Stimulated activated effector memory CD8-positive, alpha-beta T cell treated with anti-CD3 and anti-CD28 coated beads, Interleukin-12 subunit alpha, Interleukin-12 subunit beta, amount 100 ng/mL, for 72 hours (primary cell): ENCODE data around the gene DDX3X.
"Not testable (repeated sequence)": the region's sequence is repeated elsewhere in the genome, so short reads cannot be mapped to it uniquely, and the experiment has no call there.

ENCODE experiments used
- ATAC-seq: fragments of 150-1000 bp; cut with Tn5 transposase; 2 replicates; pipeline ENCODE4 v1.10.0; 2021
- DNase-seq, 2 donors: peaks; one replicate each; pipeline ENCODE4 v3.0.0; 2021 to 2022; ENCODE audit warnings: low spot score in 2 of 2
- H3K27ac Mint-ChIP-seq: one replicate; pipeline ENCODE4 v1.8.0; 2022; ENCODE audit warnings: mild to moderate bottlenecking, mixed read lengths
- H3K36me3 Mint-ChIP-seq: one replicate; pipeline ENCODE4 v1.8.0; 2022; ENCODE audit warnings: mild to moderate bottlenecking, mixed read lengths
- H3K4me1 Mint-ChIP-seq: one replicate; pipeline ENCODE4 v1.8.0; 2022; ENCODE audit warnings: mixed read lengths
- H3K4me3 Mint-ChIP-seq: one replicate; pipeline ENCODE4 v1.8.0; 2022; ENCODE audit warnings: mild to moderate bottlenecking, mixed read lengths
- H3K9me3 Mint-ChIP-seq: one replicate; pipeline ENCODE4 v1.8.0; 2022; ENCODE audit warnings: mixed read lengths

The DDX3X gene

DNA sequence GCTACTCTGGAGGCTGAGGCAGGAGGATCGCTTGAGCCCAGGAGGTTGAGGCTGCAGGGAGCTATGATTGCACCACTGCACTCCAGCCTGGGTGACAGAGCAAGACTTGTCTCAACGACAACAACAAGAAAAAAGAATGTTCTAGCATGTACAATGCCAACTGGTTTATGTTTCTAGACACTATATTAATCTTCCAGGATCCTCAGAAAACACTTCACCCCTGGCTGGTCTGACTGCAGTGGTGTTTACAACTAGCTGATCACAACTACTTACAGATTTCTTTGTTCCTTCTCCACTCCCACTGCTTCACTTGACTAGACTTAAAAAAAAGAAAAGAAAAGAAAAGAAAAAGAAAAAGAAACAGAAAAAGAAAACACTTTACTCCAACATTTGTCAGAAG, 17.7 kb upstream of the DDX3X start:
- ATAC-seq, H3K4me3 Mint-ChIP-seq, H3K4me1 Mint-ChIP-seq, H3K36me3 Mint-ChIP-seq, H3K9me3 Mint-ChIP-seq, DNase-seq, H3K27ac Mint-ChIP-seq: not testable (repeated sequence)

DNA sequence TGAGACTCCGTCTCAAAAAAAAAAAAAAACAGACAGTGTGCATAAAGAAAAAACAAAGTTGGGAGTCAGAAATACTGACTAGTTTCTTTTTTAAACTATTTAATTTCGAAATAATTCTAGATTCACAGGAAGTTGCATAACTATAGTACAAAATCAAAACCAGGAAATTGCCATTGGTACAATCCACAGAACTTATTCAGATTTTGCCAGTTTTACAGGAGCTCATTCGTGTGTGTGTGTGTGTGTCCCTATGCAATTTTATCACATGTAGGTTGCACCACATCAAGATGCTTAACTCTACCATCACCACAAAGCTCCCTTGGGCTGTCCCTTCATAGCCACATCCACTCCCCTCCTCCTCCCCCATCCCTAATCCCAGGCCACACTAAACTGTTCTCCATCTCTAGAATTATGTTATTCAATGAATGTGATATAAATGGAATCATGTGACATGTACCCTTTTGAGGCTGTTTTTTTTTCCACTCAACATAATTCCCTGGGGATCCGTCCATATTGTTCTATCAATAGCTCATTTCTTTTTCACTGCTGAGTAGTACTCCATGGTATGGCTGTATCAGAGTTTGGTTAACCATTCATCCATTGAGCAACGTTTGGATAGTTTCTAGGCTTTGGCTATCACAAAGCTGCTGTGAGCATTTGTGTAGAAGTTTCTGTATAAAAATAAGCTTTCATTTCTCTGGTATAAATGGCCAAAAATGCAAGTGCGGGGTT, 16.3 kb upstream of the DDX3X start:
- H3K4me3 Mint-ChIP-seq: no peak overlapping the region
- no peaks in the 10 kb centered on the region for H3K9me3 Mint-ChIP-seq
- ATAC-seq (no peak), DNase-seq (no peak)
- H3K36me3 Mint-ChIP-seq: no peaks in the 10 kb centered on the region
- H3K27ac Mint-ChIP-seq: no peak overlapping the region
- H3K4me1 Mint-ChIP-seq: no peaks in the 10 kb centered on the region

DNA sequence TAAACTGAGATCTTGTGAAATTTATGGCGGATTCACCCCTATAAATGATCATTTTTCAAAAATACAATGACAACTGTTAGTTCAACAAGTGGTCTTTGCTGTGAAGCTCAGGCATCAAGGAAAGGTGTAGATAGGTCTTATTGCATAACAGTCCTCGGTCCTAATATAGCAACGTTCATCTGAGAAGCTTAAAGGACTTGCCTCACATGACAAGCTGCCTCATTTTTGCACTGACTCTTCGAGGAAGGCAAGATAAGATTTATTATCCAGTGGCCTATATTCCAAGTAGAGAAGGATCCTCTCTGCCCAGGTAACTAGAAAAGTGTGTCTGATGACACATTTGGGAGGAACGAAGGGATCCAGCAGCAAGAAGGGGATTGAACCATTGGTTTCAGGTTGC, 13.6 kb upstream of the DDX3X start:
- Mint-ChIP-seq H3K9me3 (no peaks in the 10 kb centered on the region), H3K36me3 (no peaks in the 10 kb centered on the region), H3K4me3 (no peak overlapping the region), H3K27ac (no peak overlapping the region), H3K4me1 (no peaks in the 10 kb centered on the region)
- DNase-seq: no peak
- ATAC-seq: no peak

DNA sequence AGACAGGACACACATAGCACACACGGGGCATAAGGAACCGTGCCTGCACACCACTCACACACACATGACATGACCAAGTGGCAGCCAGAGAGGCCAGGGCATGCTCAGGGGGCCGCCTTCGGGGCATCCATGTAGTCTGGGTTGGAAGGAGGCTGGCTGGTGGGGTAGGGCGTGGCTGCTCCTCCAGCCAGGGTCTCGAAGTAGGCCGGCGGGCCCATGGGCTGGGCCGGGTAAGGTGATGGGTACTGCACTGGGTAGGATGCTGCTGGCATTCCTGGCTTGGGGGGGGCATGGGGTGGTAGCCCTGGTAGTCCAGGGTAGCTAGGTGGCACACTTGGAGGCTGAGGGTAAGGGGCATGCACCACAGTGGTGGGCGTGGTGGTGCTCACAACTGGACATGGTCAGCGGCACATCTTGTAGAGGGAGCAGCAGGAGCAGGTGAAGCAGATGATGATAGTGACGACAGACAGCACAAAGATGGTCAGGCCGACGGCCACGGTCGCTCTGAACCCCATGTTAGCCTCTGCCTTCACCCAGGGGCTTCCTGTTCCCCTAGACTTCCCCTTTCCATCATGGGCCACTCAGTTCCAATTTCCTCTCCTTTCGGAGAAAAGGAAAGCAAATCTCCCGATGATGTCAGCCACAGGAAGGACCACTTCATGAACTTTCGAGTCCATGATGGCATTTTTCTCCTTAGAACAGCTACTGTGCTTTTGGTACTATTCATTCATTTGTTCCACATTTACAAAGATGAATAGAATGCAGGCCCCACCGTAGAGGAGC, 10.9 kb upstream of the DDX3X start:
- no peaks in the 10 kb centered on the region for H3K9me3 Mint-ChIP-seq
- no peak overlapping the region for H3K27ac Mint-ChIP-seq
- ATAC-seq (no peak), DNase-seq (no peak)
- no peaks in the 10 kb centered on the region for H3K36me3 Mint-ChIP-seq
- no peaks in the 10 kb centered on the region for H3K4me1 Mint-ChIP-seq
- no peak overlapping the region for H3K4me3 Mint-ChIP-seq

DNA sequence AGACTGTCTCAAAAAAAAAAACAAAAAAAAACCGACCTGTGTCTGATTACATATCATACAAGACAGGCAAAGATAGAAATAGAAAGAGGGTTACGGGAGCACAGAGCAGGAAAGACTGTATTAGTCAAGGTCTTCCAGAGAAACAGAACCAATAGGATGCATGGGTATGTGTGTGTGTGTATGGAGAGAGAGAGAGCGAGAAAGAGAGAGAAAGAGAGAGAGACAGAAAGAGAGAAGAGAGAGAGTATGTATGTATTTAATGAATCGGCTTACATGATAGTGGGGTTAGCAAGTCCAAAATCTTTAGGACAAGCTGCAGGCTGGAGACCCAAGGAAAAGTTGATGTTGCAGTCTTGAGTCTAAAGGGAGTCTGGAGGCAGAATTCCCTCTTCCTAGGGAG, 7.5 kb upstream of the DDX3X start:
- DNase-seq: no peak
- H3K4me1 Mint-ChIP-seq: peaks cover 9% of the 10 kb centered on the region
- H3K27ac Mint-ChIP-seq: no peak overlapping the region
- no peak for ATAC-seq
- no peaks in the 10 kb centered on the region for H3K36me3 Mint-ChIP-seq
- H3K9me3 Mint-ChIP-seq: no peaks in the 10 kb centered on the region
- H3K4me3 Mint-ChIP-seq: no peak overlapping the region

DNA sequence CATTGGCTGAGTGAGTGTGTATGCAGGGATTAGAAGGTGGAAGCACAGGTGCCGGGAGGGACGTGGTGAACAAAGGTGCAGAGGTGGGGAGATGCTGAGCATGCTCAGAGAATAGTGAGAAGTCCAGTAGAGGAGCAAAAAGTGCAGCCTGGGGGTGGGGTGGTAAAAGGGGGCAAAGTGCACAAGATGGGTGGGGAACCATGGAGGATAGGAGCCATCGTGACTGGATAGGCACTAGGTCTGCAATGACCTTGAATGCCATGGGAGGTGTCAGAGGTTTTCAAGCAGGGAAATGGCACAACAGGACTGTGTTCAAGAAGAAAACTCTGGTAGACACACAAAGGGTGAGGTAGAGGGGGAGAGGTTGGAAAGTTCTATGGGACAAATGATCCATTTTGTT, 6.6 kb upstream of the DDX3X start:
- no peak overlapping the region for H3K27ac Mint-ChIP-seq
- no peaks in the 10 kb centered on the region for H3K9me3 Mint-ChIP-seq
- peaks cover 3% of the 10 kb centered on the region for H3K36me3 Mint-ChIP-seq
- H3K4me3 Mint-ChIP-seq: no peak overlapping the region
- ATAC-seq (no peak), DNase-seq (no peak)
- peaks cover 9% of the 10 kb centered on the region for H3K4me1 Mint-ChIP-seq

DNA sequence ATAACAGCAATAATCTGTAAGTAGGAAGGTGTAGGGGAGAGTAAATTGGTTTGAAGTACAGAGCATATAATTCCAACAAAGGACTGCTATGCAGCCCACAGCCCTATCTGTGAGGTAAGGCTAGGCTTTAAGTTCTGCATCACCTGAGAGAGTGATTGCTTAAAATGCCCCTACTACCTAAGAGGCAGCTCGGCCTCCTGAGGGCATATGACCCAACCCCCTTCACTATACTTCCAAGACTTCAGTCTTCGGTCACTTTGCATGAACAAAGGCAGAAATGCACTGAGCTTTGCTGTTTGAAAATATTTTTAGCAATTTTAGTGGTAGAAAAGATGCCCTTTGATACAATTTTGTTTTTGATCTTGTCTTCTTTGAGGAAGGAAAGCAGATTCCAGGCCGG, 4.9 kb upstream of the DDX3X start:
- Mint-ChIP-seq H3K4me1 (peaks cover 11% of the 10 kb centered on the region), H3K9me3 (no peaks in the 10 kb centered on the region), H3K27ac (no peak overlapping the region)

DNA sequence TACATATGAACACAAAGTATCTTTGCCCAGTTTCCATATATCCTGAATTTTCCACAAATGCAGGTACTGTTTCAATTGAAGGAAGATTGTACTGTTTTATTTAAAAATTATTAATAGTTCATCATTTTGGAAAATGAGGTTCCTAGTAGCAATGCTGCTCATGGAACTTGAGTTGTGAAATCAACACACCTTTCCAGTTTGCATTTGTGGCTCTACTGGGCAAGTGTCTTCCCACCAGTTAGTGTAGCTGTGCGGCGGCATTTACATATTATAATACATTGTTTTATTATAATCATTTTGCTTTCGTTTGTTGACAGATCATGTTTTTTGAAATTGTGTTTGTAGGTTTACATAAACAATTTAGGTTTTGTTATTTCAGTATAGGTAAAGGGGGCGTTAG, 2.0 kb upstream of the DDX3X start:
- DNase-seq (no peak), ATAC-seq (no peak)
- H3K27ac Mint-ChIP-seq: peak overlapping the region; percentile 100
- H3K9me3 Mint-ChIP-seq: no peaks in the 10 kb centered on the region
- peaks cover 23% of the 10 kb centered on the region for H3K4me1 Mint-ChIP-seq
- peak overlapping the region; percentile 95 for H3K4me3 Mint-ChIP-seq
- peaks cover 49% of the 10 kb centered on the region for H3K36me3 Mint-ChIP-seq

More for the DNA sequence above, 4.9 kb upstream of the DDX3X start:
- no peak overlapping the region for H3K4me3 Mint-ChIP-seq
- ATAC-seq: no peak
- H3K36me3 Mint-ChIP-seq: peaks cover 20% of the 10 kb centered on the region
- DNase-seq: no peak

DNA sequence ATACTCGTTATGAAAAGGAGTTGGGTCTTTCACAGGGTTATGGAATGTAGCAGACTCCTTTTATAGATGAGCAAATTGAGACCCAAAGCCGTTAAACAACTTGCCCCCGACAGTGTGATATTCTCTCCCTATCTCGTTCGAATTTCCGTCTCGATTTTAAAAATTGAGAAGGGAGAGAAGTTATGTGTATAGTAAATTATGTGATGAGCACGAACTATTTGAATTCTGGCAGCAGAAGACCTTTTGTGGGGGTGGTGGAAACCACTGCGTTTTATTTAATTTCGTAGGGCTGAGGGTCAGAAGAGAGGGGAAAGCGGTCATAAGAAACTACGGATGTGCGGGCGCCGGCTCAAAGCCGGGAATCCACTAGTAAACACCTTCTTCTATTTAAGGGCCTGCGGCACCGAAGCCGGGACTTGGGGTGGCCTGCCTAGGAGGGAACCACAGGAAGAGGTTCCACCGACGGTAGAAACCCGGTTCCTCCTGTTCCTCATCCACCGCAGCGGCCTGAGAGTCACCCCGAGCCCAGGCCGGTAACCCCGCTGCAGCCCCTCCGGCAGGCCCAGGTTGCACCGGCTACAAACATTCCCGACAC, 1.5 kb upstream of the DDX3X start:
- no peak for DNase-seq
- H3K4me1 Mint-ChIP-seq: peaks cover 28% of the 10 kb centered on the region
- peak overlapping the region; percentile 100 for H3K27ac Mint-ChIP-seq
- peak overlapping the region; percentile 95 for H3K4me3 Mint-ChIP-seq
- peaks cover 54% of the 10 kb centered on the region for H3K36me3 Mint-ChIP-seq
- ATAC-seq: peak; percentile 1
- no peaks in the 10 kb centered on the region for H3K9me3 Mint-ChIP-seq

DNA sequence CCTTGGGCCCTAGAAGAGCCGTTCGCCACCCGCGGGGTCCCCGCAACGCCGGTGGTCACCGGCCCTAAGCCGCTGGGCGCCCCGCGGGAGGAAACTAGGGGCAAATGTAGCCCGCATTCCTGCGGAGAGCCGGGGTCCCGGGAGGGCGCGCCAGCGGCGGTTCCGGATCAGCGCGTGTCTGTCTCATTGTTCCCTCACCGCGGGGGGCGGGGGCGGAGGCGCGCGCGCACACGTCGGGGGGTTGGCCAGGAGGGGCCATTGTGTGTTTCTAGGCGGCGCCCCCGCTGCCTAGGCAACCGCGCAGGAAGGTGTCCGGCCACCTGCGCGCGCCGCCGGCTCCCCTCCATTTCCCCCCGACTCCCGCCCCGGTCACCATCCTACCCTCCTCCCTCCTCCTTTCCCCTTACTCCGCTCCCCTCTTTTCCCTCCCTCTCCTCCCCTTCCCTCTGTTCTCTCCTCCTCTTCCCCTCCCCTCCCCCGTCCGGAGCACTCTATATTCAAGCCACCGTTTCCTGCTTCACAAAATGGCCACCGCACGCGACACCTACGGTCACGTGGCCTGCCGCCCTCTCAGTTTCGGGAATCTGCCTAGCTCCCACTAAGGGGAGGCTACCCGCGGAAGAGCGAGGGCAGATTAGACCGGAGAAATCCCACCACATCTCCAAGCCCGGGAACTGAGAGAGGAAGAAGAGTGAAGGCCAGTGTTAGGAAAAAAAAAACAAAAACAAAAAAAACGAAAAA, 789 bp upstream of the DDX3X start:
- Mint-ChIP-seq H3K4me1 (peaks cover 34% of the 10 kb centered on the region), H3K27ac (peak overlapping the region; percentile 100), H3K9me3 (no peaks in the 10 kb centered on the region), H3K4me3 (peak overlapping the region; percentile 95), H3K36me3 (peaks cover 61% of the 10 kb centered on the region)
- DNase-seq: peak; percentile 58 to 85
- ATAC-seq: peak; percentile 67

DNA sequence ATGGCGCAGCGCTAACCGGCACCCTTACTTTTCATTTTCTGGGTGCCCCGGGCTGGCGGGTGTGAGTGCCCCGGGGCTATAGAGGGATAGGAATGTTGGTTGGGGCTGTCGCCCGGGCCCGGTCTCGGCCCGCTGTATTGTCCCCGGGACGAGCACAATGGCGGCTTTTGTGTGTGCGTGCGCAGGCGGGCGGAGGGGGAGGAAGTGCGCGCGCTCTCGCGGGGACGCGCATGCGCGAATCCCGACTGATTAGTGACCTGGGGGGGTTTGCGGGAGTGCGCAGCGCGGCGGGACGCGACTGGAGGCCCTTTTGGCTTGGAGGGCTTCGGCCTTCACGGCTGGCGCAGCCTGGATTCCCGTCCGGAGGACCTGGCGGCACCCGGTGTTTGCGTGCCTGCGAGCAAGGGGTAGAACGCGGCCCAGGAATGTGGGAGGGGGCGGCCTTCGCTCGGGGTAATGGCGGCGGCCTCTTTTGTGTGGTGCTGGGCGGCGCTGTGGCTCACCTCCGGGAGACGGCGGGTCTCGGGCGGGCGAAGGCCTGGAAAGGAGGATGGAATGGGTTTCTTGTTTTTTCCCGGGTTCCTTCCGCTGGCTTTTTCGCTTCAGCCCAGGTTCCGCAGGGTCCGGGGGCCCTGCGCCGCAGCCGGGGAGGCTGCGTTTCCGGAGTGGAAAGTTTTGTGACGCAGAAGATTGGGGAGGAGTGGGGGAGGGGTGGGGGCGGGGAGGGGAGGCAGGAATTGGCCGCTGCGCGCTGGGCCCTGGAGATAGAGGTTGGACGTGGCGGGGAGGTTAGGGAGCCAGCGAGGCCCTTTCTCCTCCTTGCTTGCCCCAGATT, 618 bp downstream of the DDX3X start:
- H3K4me1 Mint-ChIP-seq: peaks cover 47% of the 10 kb centered on the region
- H3K4me3 Mint-ChIP-seq: peak overlapping the region; percentile 95
- no peaks in the 10 kb centered on the region for H3K9me3 Mint-ChIP-seq
- ATAC-seq (peak; percentile 45), DNase-seq (peak; percentile 65 to 89)
- H3K36me3 Mint-ChIP-seq: peaks cover 75% of the 10 kb centered on the region
- H3K27ac Mint-ChIP-seq: peak overlapping the region; percentile 100

DNA sequence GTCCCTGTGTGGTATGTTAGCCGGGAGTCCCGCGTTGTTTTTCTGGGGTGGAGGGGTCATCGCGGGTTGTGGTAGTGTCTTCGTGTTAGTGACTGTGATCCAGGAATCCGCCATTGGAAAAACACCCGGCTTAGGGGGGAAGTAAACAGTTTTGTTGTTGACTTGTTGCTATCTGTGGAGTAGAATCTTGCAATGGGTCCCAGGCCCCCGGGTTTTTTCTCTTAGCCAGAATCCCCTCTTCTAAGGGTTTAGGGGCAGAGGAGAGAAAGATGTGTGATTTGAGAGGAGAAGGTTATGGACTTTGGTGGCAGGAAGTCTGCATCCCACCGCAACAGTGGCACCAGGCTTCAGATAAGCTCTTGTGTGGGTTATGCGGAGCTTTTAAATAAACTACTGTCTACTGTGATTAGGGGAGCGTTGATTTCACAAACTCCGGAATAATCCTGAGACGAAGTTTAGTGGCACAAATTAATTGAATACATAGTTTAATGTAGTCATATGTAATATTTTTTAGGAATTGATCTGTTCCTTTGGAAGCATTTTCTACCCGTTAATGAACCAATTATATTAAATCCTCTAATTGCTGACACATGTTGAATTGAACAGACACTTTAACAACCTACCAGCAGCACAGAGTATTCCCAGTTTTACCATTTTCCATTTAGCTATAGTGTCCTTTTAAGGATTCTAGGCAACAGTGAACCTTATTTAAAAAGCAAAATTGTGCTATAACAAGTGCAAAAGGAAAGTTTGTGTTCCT, 1.4 kb downstream of the DDX3X start:
- H3K36me3 Mint-ChIP-seq: peaks cover 83% of the 10 kb centered on the region

DNA sequence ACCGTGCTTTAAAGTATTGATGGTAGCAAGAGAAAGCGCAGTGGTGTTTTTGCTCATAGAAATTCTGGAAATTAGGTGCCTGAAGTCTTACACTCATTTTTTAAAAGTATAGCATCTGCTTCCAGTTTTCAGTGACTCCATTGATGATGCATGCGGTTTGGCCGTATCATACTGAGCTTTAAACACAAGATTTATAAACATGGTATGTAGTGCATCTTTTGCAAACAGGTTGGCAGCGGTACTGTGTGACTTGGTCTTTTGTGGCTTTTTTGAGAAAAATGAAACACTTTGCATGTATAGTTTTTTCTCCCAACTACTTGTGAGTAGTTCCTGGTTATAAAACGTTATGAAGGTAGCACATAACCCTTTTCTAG, 2.0 kb downstream of the DDX3X start:
- Mint-ChIP-seq H3K27ac (peak overlapping the region; percentile 100), H3K4me3 (peak overlapping the region; percentile 95), H3K4me1 (peaks cover 42% of the 10 kb centered on the region), H3K9me3 (no peaks in the 10 kb centered on the region), H3K36me3 (peaks cover 89% of the 10 kb centered on the region)
- ATAC-seq: peak; percentile 28
- no peak for DNase-seq

More for the DNA sequence above, 1.4 kb downstream of the DDX3X start:
- Mint-ChIP-seq H3K27ac (peak overlapping the region; percentile 100), H3K4me1 (peaks cover 44% of the 10 kb centered on the region), H3K4me3 (peak overlapping the region; percentile 95), H3K9me3 (no peaks in the 10 kb centered on the region)
- peak in 1 of 2 donors; percentile 68 for DNase-seq
- no peak for ATAC-seq

DNA sequence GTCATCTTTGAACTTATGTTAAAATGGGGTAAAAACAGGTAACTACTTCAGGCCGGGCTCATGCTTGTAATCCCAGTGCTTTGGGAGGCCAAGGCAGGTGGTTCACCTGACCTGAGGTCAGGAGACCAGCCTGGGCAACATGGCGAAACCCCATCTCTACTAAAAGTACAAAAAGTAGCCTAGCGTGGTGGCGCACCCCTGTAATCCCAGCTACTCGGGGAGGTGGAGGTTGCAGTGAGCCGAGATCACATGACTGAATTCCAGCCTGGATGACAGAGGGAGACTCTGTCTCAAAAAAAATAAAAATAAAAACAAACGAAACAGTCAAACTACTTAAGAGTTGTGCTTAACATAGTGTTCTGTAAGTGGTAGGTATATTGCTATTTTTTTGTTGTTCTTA, 2.5 kb downstream of the DDX3X start:
- H3K27ac Mint-ChIP-seq: peak overlapping the region; percentile 100
- peaks cover 94% of the 10 kb centered on the region for H3K36me3 Mint-ChIP-seq
- H3K4me1 Mint-ChIP-seq: peaks cover 46% of the 10 kb centered on the region
- ATAC-seq (no peak), DNase-seq (no peak)
- no peaks in the 10 kb centered on the region for H3K9me3 Mint-ChIP-seq
- H3K4me3 Mint-ChIP-seq: peak overlapping the region; percentile 95
